Measurements from ENCODE around the gene CLMP.
"Not testable (repeated sequence)": the region's sequence is repeated elsewhere in the genome, so short reads cannot be mapped to it uniquely, and the experiment has no call there.

Gene CLMP

GRCh38 chr11:123216249-123216648, 21.2 kb upstream of the CLMP start:
- DNase-seq: no peak

- no peak for DNase-seq
These were observed 19.9 kb upstream of the CLMP start for GRCh38 chr11:123214940-123215339.

- no peak for DNase-seq
These were observed 19.3 kb upstream of the CLMP start for GRCh38 chr11:123214396-123214795.

GRCh38 chr11:123213307-123213771, 18.3 kb upstream of the CLMP start:
- DNase-seq: no peak

- DNase-seq: no peak
These were observed 17.4 kb upstream of the CLMP start for GRCh38 chr11:123212406-123212805.

- no peak for DNase-seq
These were observed 16.9 kb upstream of the CLMP start for GRCh38 chr11:123211981-123212380.

GRCh38 chr11:123211149-123211852, 16.3 kb upstream of the CLMP start:
- no peak for DNase-seq

- DNase-seq: no peak
These were observed 14.5 kb upstream of the CLMP start for GRCh38 chr11:123209591-123209990.

GRCh38 chr11:123206791-123207434, 11.9 kb upstream of the CLMP start:
- no peak for DNase-seq

GRCh38 chr11:123206055-123206454, 11.0 kb upstream of the CLMP start:
- DNase-seq: not testable (repeated sequence)

- no peak for DNase-seq
These were observed 8.9 kb upstream of the CLMP start for GRCh38 chr11:123203934-123204333.

GRCh38 chr11:123203471-123203870, 8.4 kb upstream of the CLMP start:
- DNase-seq: no peak

GRCh38 chr11:123202155-123203151, 7.4 kb upstream of the CLMP start:
- no peak for DNase-seq

- DNase-seq: no peak
These were observed 5.2 kb upstream of the CLMP start for GRCh38 chr11:123200264-123200663.

GRCh38 chr11:123197711-123198110, 2.7 kb upstream of the CLMP start:
- DNase-seq: no peak

GRCh38 chr11:123196060-123196714, 1.1 kb upstream of the CLMP start:
- DNase-seq: no peak

GRCh38 chr11:123194337-123195187, 486 bp downstream of the CLMP start:
- DNase-seq: no peak

GRCh38 chr11:123193742-123194141, 1.3 kb downstream of the CLMP start:
- DNase-seq: no peak

- no peak for DNase-seq
These were observed 3.1 kb downstream of the CLMP start for GRCh38 chr11:123191939-123192338.

- DNase-seq: no peak
These were observed 4.5 kb downstream of the CLMP start for GRCh38 chr11:123190518-123190917.

GRCh38 chr11:123188508-123189165, 6.4 kb downstream of the CLMP start:
- DNase-seq: no peak

Measured in NCI-H2171 treated with DMSO at 0.1 percent for 48 hours (cell line).